HG03460 (cell line): Measurements from ENCODE around the gene HEYL.
"Not testable (repeated sequence)": the region's sequence is repeated elsewhere in the genome, so short reads cannot be mapped to it uniquely, and the experiment has no call there.

ENCODE experiments used
- ATAC-seq: cut with Tn5 transposase; IDR thresholded peaks from one replicate; pipeline ENCODE4 v1.9.1; 2021; ENCODE audit not compliant: unreplicated experiment

Gene HEYL

DNA sequence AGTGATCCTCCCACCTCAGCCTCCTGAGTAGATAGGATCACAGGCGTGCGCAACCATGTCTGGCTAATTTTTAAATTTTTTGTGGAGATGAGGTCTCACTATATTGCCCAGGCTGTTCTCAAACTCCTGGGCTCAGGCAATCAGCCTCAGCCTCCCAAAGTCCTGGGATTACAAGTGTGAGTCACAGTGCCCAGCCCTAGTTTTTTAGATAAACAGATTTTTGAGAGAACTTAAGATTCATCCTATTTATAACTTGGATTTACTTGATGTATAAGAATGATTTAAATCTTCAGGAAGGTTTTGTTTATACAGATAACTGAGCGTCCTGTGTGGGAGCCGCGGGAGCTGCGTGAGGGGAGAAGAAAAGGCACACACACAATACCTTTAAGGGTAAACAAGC lies 26.2 kb downstream of the HEYL start:
- no peak for ATAC-seq

DNA sequence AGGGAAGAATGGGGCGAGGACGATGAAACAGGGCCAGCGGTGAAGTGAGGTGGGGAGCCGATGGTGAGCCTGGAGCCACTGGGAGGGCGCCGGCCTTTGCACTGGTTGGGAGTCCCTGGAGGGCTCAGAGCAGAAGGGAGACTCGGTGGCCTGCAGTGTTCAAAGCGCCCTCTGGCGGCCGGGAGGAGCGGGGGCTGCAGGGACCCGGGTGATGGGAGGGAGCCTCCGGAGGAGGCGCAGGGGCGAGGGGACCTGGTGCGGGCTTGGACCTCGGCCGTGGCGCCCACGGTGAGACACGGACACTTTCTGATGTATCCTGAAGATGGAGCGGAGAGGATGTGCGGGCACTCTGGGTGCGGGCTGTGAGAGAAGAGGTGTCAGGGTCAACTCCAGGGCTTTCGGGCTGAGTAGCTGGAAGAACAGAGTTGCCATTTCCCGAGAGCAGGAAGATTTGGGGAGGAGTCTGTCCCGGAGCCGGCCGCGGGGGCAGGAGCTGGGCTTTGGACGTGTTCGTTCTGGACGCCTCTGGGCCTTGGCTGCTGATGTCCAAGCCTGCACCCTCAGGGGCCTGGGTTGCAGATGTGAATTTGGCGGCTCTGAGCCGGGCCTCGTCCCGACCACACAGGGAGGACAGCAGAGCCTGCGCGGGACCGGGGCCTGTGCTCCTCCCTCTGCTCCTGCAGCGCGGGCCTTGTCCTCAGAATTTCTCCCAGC lies 29.7 kb downstream of the HEYL start:
- ATAC-seq = no peak

DNA sequence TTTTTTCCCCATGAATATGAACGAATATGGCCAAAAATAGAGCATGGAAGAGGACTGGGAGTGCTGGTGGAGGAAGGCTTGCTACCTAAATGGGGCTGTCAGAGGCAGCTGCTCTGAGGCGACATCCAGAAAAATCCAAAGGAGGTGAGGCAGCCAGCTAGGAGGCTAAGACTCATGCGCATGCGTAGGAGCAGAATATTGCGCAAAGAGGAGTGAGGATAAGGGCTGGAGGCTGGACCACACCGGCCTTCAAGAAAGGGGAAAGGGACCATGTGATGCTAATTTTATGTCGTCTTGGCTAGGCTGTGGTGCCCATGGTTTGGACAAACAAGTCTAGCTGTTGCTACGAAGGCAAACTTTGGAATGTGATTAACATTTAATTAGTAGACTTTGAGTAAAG lies 30.5 kb downstream of the HEYL start:
- ATAC-seq = no peak

DNA sequence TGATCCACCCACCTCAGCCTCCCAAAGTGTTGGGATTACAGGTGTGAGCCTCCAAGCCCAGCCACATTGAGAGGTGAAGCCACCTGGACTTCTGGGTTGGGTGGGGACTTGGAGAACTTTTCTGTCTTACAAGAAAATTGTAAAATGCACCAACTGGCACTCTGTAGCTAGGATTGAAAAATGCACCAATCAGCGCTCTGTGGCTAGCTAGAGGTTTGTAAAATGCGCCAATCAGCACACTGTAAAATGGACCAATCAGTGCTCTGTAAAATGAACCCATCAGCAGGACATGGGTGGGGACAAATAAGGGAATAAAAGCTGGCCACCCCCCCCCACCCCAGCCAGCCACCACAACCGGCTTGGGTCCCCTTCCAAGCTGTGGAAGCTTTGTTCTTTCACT lies 35.8 kb downstream of the HEYL start:
- not testable (repeated sequence) for ATAC-seq

DNA sequence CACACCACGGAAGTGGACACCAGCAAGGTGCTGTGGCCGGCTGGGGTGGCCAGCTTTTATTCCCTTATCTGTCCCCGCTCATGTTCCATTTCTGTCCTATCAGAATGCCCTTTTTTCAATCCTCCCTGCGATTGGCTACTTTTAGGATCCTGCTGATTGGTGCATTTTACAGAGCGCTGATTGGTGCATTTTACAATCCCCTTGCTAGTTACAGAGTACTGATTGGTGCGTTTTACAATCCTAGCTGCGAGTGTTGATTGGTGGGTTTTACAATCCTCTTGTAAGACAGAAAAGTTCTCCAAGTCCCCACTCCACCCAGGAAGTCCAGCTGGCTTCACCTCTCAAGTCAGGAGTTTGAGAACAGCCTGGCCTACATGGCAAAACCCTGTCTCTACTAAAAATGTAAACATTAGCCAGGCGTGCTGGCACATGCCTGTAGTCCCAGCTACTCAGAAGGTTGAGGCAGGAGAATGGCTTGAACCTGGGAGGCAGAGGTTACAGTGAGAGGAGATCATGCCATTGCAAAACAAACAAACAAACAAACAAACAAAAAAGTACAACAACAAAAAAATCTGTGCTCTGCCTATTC lies 37.7 kb downstream of the HEYL start:
- ATAC-seq = not testable (repeated sequence)

DNA sequence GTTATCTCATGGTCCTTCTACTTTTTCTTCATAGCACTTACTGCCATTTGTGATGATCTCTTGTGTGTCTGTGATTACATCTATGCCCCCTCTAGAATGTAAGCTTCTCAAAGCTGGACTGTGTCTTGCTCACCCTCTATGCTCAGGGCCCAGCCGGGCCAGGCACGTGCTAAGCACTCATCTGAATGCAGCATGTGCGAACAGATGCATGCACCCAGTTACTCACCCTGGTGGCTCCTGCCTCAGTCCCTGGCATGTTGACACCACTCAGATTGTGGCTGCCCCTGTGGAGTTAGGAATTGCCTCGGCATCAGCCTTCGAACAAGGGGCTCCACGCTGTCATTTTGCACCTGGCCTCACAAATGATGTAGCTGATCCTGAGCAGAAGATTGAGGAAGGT lies 43.3 kb downstream of the HEYL start:
- no peak for ATAC-seq

DNA sequence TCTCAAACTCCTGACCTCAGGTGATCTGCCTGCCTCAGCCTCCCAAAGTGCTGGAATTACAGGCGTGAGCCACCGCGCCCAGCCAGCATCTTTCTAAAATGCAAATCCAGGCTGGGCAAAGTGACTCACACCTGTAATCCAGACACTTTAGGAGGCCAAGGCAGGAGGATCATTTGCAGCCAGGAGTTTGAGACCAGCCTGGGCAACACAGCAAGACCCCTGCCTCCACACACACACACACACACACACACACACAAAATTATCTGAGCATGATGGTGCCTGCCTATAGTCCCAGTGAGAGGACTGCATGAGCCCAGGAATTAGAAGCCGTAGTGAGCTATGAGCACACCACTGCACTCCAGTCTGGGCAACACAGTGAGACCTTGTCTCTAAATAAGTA lies 46.1 kb downstream of the HEYL start:
- ATAC-seq = no peak

DNA sequence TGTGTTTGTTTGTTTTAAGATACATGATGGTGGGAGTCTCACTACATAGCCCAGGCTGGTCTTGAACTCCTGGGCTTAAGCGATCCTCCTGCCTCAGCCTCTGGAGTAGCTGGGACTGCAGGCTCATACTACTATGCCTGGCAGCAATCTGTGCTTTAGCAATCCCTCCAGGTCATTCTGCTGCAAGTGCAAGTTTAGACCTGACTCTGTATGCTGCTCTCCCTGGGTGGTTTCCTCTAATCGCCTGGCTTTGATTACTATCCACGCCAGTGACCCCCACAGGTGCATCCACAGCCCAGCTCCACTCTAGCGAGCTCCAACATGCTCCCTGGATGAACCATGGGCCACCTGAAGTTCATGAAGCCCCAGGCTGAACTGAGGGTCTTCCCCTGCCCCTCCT lies 47.4 kb downstream of the HEYL start:
- ATAC-seq = no peak

DNA sequence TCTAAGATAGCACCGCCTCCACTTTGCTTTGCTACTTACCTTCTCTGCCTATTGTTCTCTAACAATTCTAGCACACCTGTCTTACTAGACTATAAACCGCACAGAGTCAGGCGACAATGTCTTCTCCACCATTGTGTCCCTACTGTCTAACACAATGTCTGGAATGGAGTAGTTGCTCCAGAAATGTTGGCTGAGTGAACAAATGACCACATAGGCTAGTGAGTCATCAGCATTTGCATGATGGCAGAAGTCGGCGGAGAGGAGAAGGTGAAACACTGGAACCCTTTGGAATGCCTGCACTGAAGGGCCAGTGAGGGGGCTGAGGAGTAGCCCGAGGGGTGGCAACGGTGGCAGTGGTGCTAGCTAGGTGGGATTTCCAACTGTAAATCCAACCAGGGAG lies 48.9 kb downstream of the HEYL start:
- ATAC-seq = no peak

DNA sequence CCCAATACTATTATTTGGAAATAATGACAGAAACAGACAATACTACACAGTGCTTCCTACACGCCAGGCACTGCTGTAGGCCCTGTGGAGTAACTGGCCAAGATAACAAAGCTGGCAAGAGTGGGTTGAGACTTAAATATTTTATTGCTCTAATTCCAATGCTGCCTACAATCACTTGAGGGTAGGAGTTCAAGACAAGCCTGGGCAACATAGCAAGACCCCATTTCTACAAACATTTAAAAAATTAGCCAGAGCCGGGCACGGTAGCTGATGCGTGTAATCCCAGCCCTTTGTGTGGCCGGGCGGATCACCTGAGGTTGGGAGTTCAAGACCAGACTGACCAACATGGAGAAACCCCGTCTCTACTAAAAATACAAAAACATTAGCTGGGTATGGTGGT lies 53.5 kb downstream of the HEYL start:
- no peak for ATAC-seq

DNA sequence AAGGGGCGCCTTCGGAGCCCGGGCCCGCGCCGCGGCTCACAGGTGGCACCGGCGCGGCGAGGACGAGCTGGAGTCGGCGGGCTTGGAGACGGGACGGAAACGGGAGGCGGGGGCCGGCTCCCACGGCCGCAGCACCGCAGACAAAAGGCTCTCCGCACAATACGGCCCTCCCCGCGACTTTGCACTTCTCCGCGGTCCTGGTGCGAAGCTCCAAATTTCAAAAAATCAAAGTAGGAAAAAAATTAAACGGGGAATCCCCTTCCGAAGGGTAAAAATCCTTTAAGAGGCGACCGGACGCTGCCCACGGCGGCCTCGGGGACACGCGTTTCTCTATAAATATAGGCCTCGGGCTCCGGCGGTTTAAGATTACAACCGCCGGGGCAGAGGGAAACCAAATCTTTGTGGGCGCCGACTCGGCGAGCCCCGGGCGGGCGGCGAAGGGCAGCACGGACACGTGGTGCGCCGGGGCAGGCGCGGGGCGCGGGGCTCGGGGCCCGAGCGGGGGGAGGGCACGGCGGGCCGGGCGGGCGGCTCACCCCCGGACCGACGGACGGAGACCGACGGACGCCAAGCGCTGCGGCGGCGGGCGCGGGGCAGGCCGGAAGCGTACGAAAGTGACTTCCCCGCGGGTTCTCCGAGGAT lies 63.3 kb downstream of the HEYL start:
- peak; percentile 39 for ATAC-seq

DNA sequence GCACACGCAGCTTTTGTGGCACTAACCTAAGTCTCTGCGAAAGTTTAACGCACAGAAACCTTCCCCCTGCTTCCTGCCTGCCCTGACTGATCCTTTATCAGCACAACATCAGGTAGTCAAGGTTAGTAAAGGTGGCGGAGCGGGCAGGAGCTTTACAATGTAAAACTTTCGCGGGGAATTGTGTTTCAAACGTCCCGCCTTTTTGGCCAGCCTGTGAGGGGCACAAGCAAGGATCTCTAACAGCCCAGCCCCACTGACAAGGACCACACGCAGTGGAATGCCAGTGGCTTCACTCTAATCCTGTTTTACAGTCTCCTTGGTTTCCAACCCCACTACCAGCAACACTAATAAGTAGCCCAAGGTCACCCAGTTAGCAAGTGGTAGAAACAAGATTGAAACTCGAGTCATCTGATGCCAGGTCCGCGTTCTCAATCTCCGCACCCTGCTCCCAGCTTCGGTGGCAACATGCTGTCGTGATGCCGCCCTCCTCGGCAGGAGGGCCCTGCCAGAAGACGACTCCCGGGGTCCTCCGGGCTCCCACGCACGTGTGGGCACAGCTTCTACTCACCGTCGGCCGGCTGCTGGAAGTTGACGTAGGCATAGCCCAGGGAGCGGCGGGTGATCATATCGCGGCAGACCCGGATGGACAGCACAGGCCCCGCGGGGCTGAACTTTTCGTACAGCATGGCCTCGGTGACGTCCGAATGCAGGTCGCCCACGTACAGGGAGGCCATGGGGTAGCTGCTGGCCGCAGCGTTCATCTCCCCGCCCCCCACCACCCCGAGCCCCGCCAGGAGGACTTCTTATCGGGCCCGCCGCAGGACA lies 64.0 kb downstream of the HEYL start:
- peak; percentile 34 for ATAC-seq

DNA sequence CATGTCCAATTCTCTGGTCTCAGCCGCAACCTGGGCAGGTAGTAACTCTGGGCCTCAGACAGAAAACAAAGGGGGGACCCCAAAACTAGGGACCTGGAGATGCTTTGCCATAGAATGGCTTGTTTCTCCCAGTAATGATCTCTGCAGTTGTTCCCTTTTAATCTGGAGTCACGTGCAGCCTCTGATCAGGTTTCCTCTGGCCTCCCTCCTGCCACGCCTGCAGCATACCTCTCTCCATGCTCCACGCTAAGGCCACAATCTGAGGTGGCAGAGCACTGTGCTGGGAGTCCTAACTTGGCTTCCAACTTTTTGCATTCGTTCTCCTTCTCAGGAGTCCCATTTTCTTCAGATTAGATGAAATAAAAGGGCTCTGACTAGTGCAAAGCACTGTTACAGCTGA lies 64.8 kb downstream of the HEYL start:
- no peak for ATAC-seq
